Astrocyte of the spinal cord (primary cell): ENCODE results near the gene AFDN.

Experiments used
- DNase-seq: peaks from one replicate; pipeline ENCODE4 v3.0.0; 2011; ENCODE audit warnings: low read depth, low spot score
- H3K4me3 ChIP-seq: 2 replicates; pipeline ENCODE4 v1.5.1; 2011; ENCODE audit warnings: low read depth, mild to moderate bottlenecking, low read length, moderate library complexity
- CTCF ChIP-seq: IDR thresholded peaks from 2 replicates; pipeline ENCODE4 v1.5.1; 2012; ENCODE audit warnings: low read depth, mild to moderate bottlenecking, low read length, inconsistent platforms
- in situ Hi-C: cut with HindIII; loops from 2 replicates; pipeline ENCODE4 v1.10.0; 2017; ENCODE audit warnings: low sequenced_read_pairs

AFDN gene

GRCh38 chr6:167817016-167817415, 9.7 kb upstream of the AFDN start:
- no peak for DNase-seq
- no peak for TF ChIP-seq CTCF
- in situ Hi-C loops: no loop called here
- H3K4me3 ChIP-seq: no peak overlapping the region

GRCh38 chr6:167817729-167818128, 9.0 kb upstream of the AFDN start:
- no peak overlapping the region for H3K4me3 ChIP-seq
- DNase-seq: no peak
- in situ Hi-C loops: no loop called here
- TF ChIP-seq CTCF: no peak

GRCh38 chr6:167819576-167819975, 7.1 kb upstream of the AFDN start:
- TF ChIP-seq CTCF: no peak
- in situ Hi-C loops: no loop called here

GRCh38 chr6:167820681-167821080, 6.0 kb upstream of the AFDN start:
- DNase-seq: no peak
- in situ Hi-C loops: no loop called here
- no peak for TF ChIP-seq CTCF
- H3K4me3 ChIP-seq: no peak overlapping the region

More at GRCh38 chr6:167819576-167819975, 7.1 kb upstream of the AFDN start:
- no peak for DNase-seq
- no peak overlapping the region for H3K4me3 ChIP-seq

GRCh38 chr6:167824591-167825331, 1.9 kb upstream of the AFDN start:
- in situ Hi-C loops: no loop called here
- TF ChIP-seq CTCF: no peak
- peak; percentile 44 for DNase-seq
- no peak overlapping the region for H3K4me3 ChIP-seq

- in situ Hi-C loops: no loop called here
- TF ChIP-seq CTCF: no peak
- DNase-seq: no peak
- H3K4me3 ChIP-seq: peak overlapping the region; percentile 84
These were observed 1.1 kb upstream of the AFDN start for GRCh38 chr6:167825332-167826229.
